Activated CD8-positive, alpha-beta T cell treated with anti-CD3 and anti-CD28 coated beads for 36 hours (primary cell): ENCODE data around the gene ZNRF3. TPM values are rescaled to one million over a fixed set of nuclear protein-coding genes. Genes with fewer than 3 reads are reported as not detected.
"Not testable (repeated sequence)": the region's sequence is repeated elsewhere in the genome, so short reads cannot be mapped to it uniquely, and the experiment has no call there.

Experiments
- ATAC-seq: fragments of 200-7000 bp; cut with Tn5 transposase; one replicate; pipeline ENCODE4 v1.10.0; 2021; ENCODE audit warnings: mild to moderate bottlenecking, moderate library complexity
- CTCF ChIA-PET: fragments of 350-600 bp; sonication (Branson Sonifier 250); formaldehyde crosslinking; loops from one replicate; lab custom pipeline; 2021; ENCODE audit warnings: antibody characterized with exemption; lab: Charles Lee
- POLR2A ChIA-PET: fragments of 350-600 bp; sonication (Branson Sonifier 250); formaldehyde crosslinking; loops from one replicate; lab custom pipeline; 2021; ENCODE audit warnings: antibody characterized with exemption; lab: Charles Lee
- DNase-seq: peaks from one replicate; pipeline ENCODE4 v3.0.0-alpha.2; 2020
- H3K27ac Mint-ChIP-seq: one replicate; pipeline ENCODE4 v1.8.0; 2021; ENCODE audit warnings: mild to moderate bottlenecking, mixed read lengths
- H3K27me3 Mint-ChIP-seq: one replicate; pipeline ENCODE4 v1.8.0; 2021; ENCODE audit warnings: mixed read lengths
- H3K36me3 Mint-ChIP-seq: one replicate; pipeline ENCODE4 v1.8.0; 2021; ENCODE audit warnings: low read depth, mixed read lengths
- H3K4me1 Mint-ChIP-seq: one replicate; pipeline ENCODE4 v1.8.0; 2021; ENCODE audit warnings: low read depth, mixed read lengths
- H3K4me3 Mint-ChIP-seq: one replicate; pipeline ENCODE4 v1.8.0; 2021; ENCODE audit warnings: mild to moderate bottlenecking, moderate library complexity, mixed read lengths
- H3K9me3 Mint-ChIP-seq: one replicate; pipeline ENCODE4 v1.8.0; 2021; ENCODE audit warnings: mixed read lengths
- CTCF ChIP-seq: fragments of 200-600 bp; IDR thresholded peaks from one replicate; pipeline ENCODE4 v1.8.0; 2022; ENCODE audit warnings: antibody characterized with exemption, mild to moderate bottlenecking
- intact Hi-C: fragments of 100-400 bp; cut with micrococcal nuclease; formaldehyde crosslinking; loops from one replicate; pipeline ENCODE4 v1.10.0; 2022
- total RNA-seq, 2 experiments: library from RNA; stranded (reverse); gene quantifications; one replicate each; pipeline ENCODE4 v1.2.3, GENCODE V29; 2021

Gene ZNRF3
- total RNA-seq, 2 experiments from 2014 or later, result 2.0 to 2.5 TPM

GRCh38 chr22:28947125-28947524 is 63.8 kb downstream of the ZNRF3 start:
- intact Hi-C loops, result no loop called here
- H3K9me3 Mint-ChIP-seq, result peaks cover 19% of the 10 kb centered on the region
- H3K27ac Mint-ChIP-seq, result no peak overlapping the region
- no peak for TF ChIP-seq CTCF
- CTCF ChIA-PET, result no interaction called here
- ATAC-seq, result no peak
- H3K4me3 Mint-ChIP-seq, result no peak overlapping the region
- POLR2A ChIA-PET, result no interaction called here
- no peak for DNase-seq
- H3K4me1 Mint-ChIP-seq, result no peaks in the 10 kb centered on the region
- peaks cover 9% of the 10 kb centered on the region for H3K36me3 Mint-ChIP-seq
- H3K27me3 Mint-ChIP-seq, result peaks cover 66% of the 10 kb centered on the region

GRCh38 chr22:28948424-28948823 is 65.1 kb downstream of the ZNRF3 start:
- DNase-seq, result no peak
- H3K27me3 Mint-ChIP-seq, result peaks cover 66% of the 10 kb centered on the region
- ChIA-PET CTCF (no interaction called here), POLR2A (no interaction called here)
- H3K9me3 Mint-ChIP-seq, result peaks cover 19% of the 10 kb centered on the region
- H3K4me1 Mint-ChIP-seq, result no peaks in the 10 kb centered on the region
- TF ChIP-seq CTCF, result no peak
- no peak for ATAC-seq
- intact Hi-C loops, result no loop called here
- H3K4me3 Mint-ChIP-seq, result no peak overlapping the region
- H3K27ac Mint-ChIP-seq, result no peak overlapping the region
- H3K36me3 Mint-ChIP-seq, result peaks cover 9% of the 10 kb centered on the region

GRCh38 chr22:28948860-28949551 is 65.6 kb downstream of the ZNRF3 start:
- H3K27me3 Mint-ChIP-seq, result peaks cover 71% of the 10 kb centered on the region
- H3K4me1 Mint-ChIP-seq, POLR2A ChIA-PET, ATAC-seq, intact Hi-C loops, DNase-seq, H3K27ac Mint-ChIP-seq, H3K4me3 Mint-ChIP-seq, H3K36me3 Mint-ChIP-seq, CTCF ChIA-PET: not testable (repeated sequence)
- H3K9me3 Mint-ChIP-seq, result peaks cover 19% of the 10 kb centered on the region

GRCh38 chr22:28949788-28950187 is 66.4 kb downstream of the ZNRF3 start:
- DNase-seq, result no peak
- Mint-ChIP-seq H3K27ac (no peak overlapping the region), H3K27me3 (peaks cover 72% of the 10 kb centered on the region), H3K4me3 (no peak overlapping the region), H3K36me3 (peaks cover 9% of the 10 kb centered on the region), H3K4me1 (no peaks in the 10 kb centered on the region), H3K9me3 (peaks cover 19% of the 10 kb centered on the region)
- CTCF ChIA-PET, result no interaction called here
- ATAC-seq, result no peak
- intact Hi-C loops, result no loop called here
- no peak for TF ChIP-seq CTCF
- POLR2A ChIA-PET, result no interaction called here

GRCh38 chr22:28950617-28951411 is 67.4 kb downstream of the ZNRF3 start:
- Mint-ChIP-seq H3K27ac (no peak overlapping the region), H3K4me1 (peaks cover 5% of the 10 kb centered on the region), H3K36me3 (peaks cover 6% of the 10 kb centered on the region), H3K9me3 (peaks cover 18% of the 10 kb centered on the region), H3K27me3 (peaks cover 71% of the 10 kb centered on the region), H3K4me3 (no peak overlapping the region)
- DNase-seq (no peak), ATAC-seq (no peak)
- ChIA-PET CTCF (interaction anchor here (0.8 kb wide), 1 partner anchor 23 kb away, joined by 3 read pairs; no protein-coding TSS in a partner anchor), POLR2A (no interaction called here)
- intact Hi-C loops, result no loop called here
- no peak for TF ChIP-seq CTCF
